ENCODE measurements around the gene ETFRF1.
A peak's percentile ranks its signal among the peaks of the same experiment; 100 is the strongest.

The ETFRF1 gene

GRCh38 chr12:25195056-25195971 is at the start of gene ETFRF1, which contains the start of gene DNAI7:
ETFRF1 (plus strand) TSS chr12:25195237; CDS start chr12:25203957, 8,720 bp downstream.
DNAI7 (minus strand) TSS chr12:25195160; CDS start chr12:25195078, 82 bp downstream.
- peak; percentile 96 for DNase-seq

GRCh38 chr12:25146686-25147085 is 48.4 kb upstream of the ETFRF1 start:
- DNase-seq: no peak

- DNase-seq: no peak
Measured at GRCh38 chr12:25151476-25151875, 43.6 kb upstream of the ETFRF1 start.

GRCh38 chr12:25152055-25152454 is 43.0 kb upstream of the ETFRF1 start:
- no peak for DNase-seq

- DNase-seq: no peak
Measured at GRCh38 chr12:25155022-25155576, 39.9 kb upstream of the ETFRF1 start.

GRCh38 chr12:25156061-25156460 is 39.0 kb upstream of the ETFRF1 start:
- no peak for DNase-seq

GRCh38 chr12:25162866-25163265 is 32.2 kb upstream of the ETFRF1 start:
- DNase-seq: no peak

- DNase-seq: no peak
Measured at GRCh38 chr12:25182765-25183164, 12.3 kb upstream of the ETFRF1 start.

GRCh38 chr12:25184132-25184531 is 10.9 kb upstream of the ETFRF1 start:
- DNase-seq: no peak

GRCh38 chr12:25186038-25186787 is 8.8 kb upstream of the ETFRF1 start:
- no peak for DNase-seq

- DNase-seq: no peak
Measured at GRCh38 chr12:25186788-25187402, 8.1 kb upstream of the ETFRF1 start.

- no peak for DNase-seq
Measured at GRCh38 chr12:25187781-25188180, 7.3 kb upstream of the ETFRF1 start.

GRCh38 chr12:25189656-25190055 is 5.4 kb upstream of the ETFRF1 start:
- no peak for DNase-seq

- no peak for DNase-seq
Measured at GRCh38 chr12:25190793-25191192, 4.2 kb upstream of the ETFRF1 start.

GRCh38 chr12:25194214-25194613 is 823 bp upstream of the ETFRF1 start:
- DNase-seq: no peak

GRCh38 chr12:25194722-25195055 is 348 bp upstream of the ETFRF1 start:
- no peak for DNase-seq

GRCh38 chr12:25197608-25198007 is 2.6 kb downstream of the ETFRF1 start:
- no peak for DNase-seq

- DNase-seq: no peak
Measured at GRCh38 chr12:25200703-25201102, 5.7 kb downstream of the ETFRF1 start.

- no peak for DNase-seq
Measured at GRCh38 chr12:25202137-25202536, 7.1 kb downstream of the ETFRF1 start.

GRCh38 chr12:25207411-25207810 is 12.4 kb downstream of the ETFRF1 start:
- no peak for DNase-seq

GRCh38 chr12:25207846-25208245 is 12.8 kb downstream of the ETFRF1 start:
- DNase-seq: no peak

GRCh38 chr12:25208554-25208953 is 13.5 kb downstream of the ETFRF1 start:
- no peak for DNase-seq

- no peak for DNase-seq
Measured at GRCh38 chr12:25213338-25213737, 18.3 kb downstream of the ETFRF1 start.
